ENCODE data around the gene PARP3. TPM values are rescaled to one million over a fixed set of nuclear protein-coding genes. Genes with fewer than 3 reads are reported as not detected.

PARP3 gene
- total RNA-seq, 2 experiments from 2014 or later = 9.7 to 12.2 TPM

DNA sequence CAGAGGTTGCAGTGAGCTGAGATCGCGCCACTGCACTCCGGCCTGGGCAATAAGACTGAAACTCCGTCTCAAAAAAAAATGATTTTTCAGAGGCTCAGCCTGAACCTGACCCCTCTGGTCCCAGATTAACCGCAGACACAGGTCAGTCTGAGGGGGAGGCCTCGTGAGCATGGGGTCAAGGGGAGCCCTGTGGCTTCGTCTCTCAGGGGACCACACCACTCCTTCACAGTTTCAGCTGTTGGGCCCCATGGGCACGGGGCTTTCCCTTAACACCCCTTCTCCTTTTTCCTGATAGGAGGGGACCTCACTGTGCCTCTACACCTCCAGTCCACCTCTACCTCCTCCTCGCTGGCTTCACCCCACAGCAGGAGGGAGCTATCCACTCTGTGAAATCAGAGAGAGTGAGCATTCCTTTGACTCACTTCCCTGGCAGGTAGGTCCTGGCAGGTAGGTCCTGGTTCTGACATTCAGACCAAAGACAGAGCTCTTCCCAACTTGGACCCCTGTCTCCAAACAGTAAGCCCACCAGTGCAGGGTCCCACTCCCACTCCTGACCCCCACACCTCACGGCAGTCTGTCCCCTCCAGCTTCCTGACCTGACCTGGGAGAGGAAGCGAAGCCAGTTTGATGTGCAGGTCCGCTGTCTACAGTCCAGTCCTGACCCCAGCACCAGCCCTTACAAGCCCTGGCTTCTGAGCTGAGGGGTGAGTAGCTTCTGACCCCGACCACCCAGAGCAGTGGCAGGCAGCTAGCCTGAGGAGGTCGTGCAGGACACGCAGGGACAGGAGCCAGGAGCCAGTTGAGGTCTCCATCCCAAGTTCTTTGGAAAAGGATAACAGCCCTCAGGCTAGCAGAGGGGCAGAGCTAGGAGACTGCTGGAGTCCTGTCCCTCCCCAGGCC, 9.4 kb upstream of the PARP3 start:
- CTCF ChIA-PET = no interaction called here
- POLR2A ChIA-PET = interaction anchor here (0.5 kb wide), 1 partner anchor 181 kb away, joined by 3 read pairs; no protein-coding TSS in a partner anchor

DNA sequence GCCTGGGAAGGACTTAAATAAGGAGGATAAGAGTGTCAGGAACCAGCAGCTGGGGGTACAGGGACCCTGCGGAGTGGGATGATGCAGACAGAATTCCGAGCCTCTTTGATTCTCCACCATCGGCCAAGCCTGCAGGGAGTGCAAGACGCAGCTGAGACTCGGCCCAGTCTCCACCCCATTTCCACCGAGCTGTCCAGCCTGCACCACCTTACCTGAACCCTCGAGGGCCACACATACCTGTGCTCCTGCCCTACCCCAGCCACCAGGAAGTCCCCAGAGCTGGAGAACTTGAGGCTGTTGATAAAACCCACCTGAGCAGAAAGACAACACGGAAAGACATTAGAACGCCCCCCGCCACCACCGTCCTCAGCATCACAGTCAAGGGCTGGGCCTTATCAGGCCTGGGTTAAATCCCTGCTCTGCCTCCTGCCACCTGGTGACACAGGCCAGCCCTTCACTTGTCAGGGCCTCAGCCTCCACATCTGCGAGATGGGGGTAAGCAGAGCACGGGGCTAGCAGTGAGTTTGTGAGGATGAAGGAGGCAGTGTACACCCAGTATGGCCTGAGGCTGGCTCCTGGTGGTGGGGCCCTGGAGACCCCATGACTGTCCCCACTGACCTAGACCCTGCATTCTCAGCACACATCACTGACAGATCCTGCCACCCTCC, 8.6 kb upstream of the PARP3 start:
- POLR2A ChIA-PET = interaction anchor here (0.5 kb wide), 1 partner anchor 180 kb away, joined by 3 read pairs; no protein-coding TSS in a partner anchor
- CTCF ChIA-PET = no interaction called here

DNA sequence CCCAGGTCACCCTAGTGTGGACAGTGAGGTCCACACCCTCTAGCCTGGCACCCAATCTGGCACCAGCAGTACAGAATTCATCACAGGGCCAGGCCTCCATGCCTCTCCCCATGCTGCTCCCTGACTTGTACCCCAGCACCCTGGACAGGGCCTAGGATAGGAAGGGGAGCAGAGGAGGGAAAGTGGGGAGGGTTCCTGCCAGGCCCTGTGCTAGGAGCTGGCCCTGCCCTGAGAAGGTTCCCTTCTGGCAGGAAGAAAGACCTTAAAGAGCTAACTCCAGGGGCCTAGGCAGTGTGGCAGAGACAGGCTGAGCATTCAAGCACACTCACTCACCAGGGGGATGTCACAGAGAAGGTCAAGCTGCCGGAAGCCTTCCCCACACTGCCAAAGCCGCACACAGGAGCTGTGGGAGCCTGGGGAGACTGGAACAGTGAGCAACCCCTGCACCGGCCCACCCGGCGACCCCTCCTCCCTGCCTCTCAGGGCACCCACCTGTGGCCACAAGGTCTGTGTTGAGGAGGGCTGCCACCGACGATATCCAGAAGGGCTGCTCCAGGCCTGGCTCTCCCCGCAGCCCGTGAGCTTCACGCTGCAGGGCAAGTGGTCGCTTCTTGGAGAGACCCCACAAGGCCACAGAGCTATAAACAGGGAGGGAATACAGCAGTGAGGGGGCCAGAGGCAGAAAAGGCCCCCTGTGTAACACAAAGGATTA, 7.9 kb upstream of the PARP3 start:
- ChIA-PET POLR2A (no interaction called here), CTCF (no interaction called here)

GRCh38 chr3:51934991-51935885, 6.9 kb upstream of the PARP3 start:
- POLR2A ChIA-PET = no interaction called here
- CTCF ChIA-PET = interaction anchor here (1.0 kb wide), 1 partner anchor 8 kb away, joined by 4 read pairs; no protein-coding TSS in a partner anchor

GRCh38 chr3:51935886-51936755, 6.0 kb upstream of the PARP3 start:
- ChIA-PET POLR2A (interaction anchor here (1.2 kb wide), 1 partner anchor 60 kb away, joined by 3 read pairs; the partner anchor contains the start of gene RPL29), CTCF (interaction anchor here (1.0 kb wide), 1 partner anchor 9 kb away, joined by 4 read pairs; no protein-coding TSS in a partner anchor)

DNA sequence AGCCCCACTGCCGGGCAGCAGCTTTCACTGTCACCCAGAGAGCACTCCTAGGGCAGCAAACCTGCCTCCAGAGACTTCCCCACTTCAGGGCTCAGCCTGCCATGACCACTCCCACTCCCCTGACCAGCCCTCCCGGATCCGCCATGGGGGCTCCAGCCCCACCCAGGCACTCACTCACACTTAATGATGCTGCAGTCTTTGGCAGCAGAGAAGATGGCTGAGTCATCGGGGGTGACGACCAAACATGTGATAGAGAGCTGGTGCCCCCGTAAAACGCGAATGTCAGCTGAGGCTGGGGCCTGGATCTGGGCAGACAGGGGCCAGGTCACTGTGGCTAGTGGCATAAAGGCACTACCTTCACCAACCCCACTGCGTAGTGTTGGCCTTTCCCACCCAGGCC, 5.1 kb upstream of the PARP3 start:
- ChIA-PET CTCF (no interaction called here), POLR2A (interaction anchor here (1.2 kb wide), 1 partner anchor 59 kb away, joined by 3 read pairs; the partner anchor contains the start of gene RPL29)

DNA sequence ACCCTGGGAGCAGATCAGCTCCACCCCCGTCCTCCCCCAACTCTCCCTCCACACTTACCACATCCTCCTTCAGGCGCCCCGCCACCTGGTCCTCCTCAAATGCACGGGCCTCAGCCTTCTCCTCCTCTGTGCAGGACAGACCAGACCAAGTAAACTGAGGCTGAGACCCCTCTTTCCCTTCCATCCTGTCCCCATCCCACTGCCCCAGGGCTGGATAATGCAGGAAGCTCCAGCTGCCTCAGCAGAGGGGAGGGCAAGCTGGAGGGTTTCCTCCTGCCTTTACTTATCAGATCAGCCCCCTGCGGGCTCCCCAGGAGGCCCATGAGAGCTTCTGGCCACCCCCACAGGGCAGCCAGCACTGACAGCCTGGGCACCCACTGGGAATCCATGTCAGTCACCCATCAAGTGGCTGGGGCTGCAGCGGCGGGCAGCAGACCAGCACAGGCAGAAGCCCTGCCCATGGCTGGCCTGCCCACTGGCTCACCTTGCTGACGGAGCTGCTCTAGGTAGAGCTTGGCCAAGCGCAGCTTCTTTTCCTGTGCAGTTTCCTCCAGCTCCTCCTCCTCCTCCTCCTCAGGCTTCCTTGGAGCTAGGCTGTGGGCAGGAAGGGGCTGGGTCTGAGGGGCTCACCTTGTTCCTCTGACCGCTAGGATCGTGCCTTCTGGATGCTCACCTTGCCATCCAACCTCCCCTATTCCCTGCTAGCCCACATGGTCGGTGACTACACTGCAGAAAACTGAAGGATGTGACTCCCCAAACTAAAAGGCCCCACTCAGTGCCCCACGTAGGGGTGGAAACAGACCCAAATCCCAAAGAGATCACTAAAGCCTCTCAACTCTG, 4.3 kb upstream of the PARP3 start:
- ChIA-PET CTCF (no interaction called here), POLR2A (no interaction called here)

DNA sequence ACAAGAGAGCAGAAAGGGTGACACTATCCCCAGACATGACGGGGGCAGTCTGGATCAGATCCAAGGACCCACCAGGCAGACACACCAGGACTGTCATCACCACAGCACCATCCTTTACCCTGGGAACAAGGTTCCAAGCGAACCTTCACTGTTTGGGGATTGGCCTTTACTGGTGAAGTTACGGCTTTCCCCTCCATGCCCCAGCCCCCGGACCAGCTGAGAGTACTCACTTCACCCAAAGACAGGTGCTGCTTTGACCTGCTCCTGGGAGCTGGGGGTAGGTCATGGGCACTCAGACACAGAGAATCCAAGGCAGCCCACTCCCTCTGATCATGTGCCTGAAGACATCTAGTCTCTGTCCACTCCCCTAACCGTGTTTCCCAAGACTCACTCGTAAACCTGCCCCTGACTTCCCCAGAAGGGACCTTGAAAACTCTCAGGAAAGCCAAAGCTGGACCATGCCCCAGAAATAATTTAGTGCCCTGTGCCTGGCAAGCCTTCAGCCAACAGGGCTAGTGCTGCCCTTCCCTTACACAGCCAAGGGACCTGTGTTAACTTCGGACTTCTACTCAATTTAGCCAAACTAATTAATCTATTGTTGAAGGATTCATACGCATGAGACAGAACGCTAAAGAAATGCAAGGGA, 3.3 kb upstream of the PARP3 start:
- POLR2A ChIA-PET = no interaction called here
- CTCF ChIA-PET = no interaction called here

GRCh38 chr3:51940648-51941462, 1.3 kb upstream of the PARP3 start:
- ChIA-PET POLR2A (interaction anchor here (1.0 to 2.4 kb wide), 5 partner anchors 27 to 214 kb away, joined by 3 to 26 read pairs (median 8); partner anchors contain the start of genes ACY1, DUSP7, PCBP4 and RPL29), CTCF (interaction anchor here (0.6 to 3.1 kb wide), 14 partner anchors 10 to 214 kb away, joined by 3 to 42 read pairs (median 5); partner anchors contain the start of genes ABHD14A, ABHD14B, PCBP4 and POC1A)

- CTCF ChIA-PET = interaction anchor here (0.6 to 3.1 kb wide), 15 partner anchors 10 to 213 kb away, joined by 3 to 42 read pairs (median 5); partner anchors contain the start of genes ABHD14A, ABHD14B, PCBP4 and POC1A
- POLR2A ChIA-PET = interaction anchor here (1.0 to 2.4 kb wide), 5 partner anchors 26 to 213 kb away, joined by 3 to 26 read pairs (median 8); partner anchors contain the start of genes ACY1, DUSP7, PCBP4 and RPL29
Observed at GRCh38 chr3:51941463-51941797, 733 bp upstream of the PARP3 start.

GRCh38 chr3:51942603-51943450, 664 bp downstream of the PARP3 start:
- CTCF ChIA-PET = interaction anchor here (0.7 to 3.1 kb wide), 12 partner anchors 11 to 204 kb away, joined by 3 to 42 read pairs (median 6); partner anchors contain the start of genes ABHD14A, ABHD14B and PCBP4

DNA sequence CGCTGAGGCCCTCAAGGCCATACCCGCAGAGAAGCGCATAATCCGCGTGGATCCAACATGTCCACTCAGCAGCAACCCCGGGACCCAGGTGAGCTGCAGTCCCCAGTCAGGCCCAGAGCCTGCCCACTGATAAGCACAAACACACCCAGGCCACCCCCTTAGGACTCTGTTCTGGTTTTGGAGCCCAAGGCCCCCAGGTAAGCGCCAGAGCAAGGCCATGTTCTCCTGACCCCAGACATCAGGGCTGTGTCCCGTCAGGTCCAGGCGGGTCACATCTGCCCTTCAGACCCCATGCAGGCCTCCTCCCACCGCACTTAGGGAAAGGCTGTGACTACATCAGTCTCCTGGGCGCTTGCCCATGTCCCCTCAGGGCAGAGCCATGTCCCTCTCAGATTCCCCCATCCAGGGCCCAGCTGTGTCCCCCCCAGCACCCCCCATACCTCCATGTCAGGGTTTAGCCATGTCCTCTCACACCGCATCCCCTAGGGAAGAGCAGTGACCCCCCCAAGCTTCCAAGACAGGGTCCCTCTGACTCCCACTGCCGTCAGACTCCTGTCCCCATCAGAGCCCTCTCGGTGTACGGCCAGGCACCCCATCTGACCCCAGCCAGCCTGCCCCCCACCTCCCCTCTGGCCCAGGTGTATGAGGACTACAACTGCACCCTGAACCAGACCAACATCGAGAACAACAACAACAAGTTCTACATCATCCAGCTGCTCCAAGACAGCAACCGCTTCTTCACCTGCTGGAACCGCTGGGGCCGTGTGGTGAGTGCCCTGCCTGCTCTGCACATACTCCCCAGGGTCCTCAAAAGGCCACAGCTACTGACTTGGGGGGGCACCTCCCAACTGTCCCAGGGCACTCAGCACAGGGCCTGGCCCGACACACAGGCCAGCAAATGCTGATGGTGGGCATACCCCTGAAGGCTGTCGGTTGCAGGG, 1.6 kb downstream of the PARP3 start:
- POLR2A ChIA-PET = interaction anchor here (1.6 to 2.4 kb wide), 2 partner anchors 30 to 52 kb away, joined by 10 to 26 read pairs; partner anchors contain the start of genes ABHD14B and RPL29

More at GRCh38 chr3:51942603-51943450, 664 bp downstream of the PARP3 start:
- POLR2A ChIA-PET = interaction anchor here (0.6 to 2.4 kb wide), 5 partner anchors 31 to 364 kb away, joined by 3 to 26 read pairs (median 10); partner anchors contain the start of genes ABHD14B, ACY1 and RPL29

GRCh38 chr3:51944451-51945021, 2.4 kb downstream of the PARP3 start:
- POLR2A ChIA-PET = no interaction called here
- CTCF ChIA-PET = interaction anchor here (0.7 kb wide), 1 partner anchor 20 kb away, joined by 3 read pairs; no protein-coding TSS in a partner anchor

More for the DNA sequence above, 1.6 kb downstream of the PARP3 start:
- CTCF ChIA-PET = interaction anchor here (1.0 to 3.1 kb wide), 4 partner anchors 30 to 109 kb away, joined by 3 to 42 read pairs (median 5); partner anchors contain the start of genes ABHD14A and ABHD14B
